Smooth muscle cell (in vitro differentiated cells): ENCODE measurements around the gene RNF10. TPM values are rescaled to one million over a fixed set of nuclear protein-coding genes. Genes with fewer than 3 reads are reported as not detected.
"Not testable (repeated sequence)": the region's sequence is repeated elsewhere in the genome, so short reads cannot be mapped to it uniquely, and the experiment has no call there.

Experiments
- DNase-seq: peaks from one replicate; lab custom pipeline; 2025; ENCODE audit not compliant: unreplicated experiment; lab: John Stamatoyannopoulos, UW
- H2AFZ ChIP-seq: fragments of 200-600 bp; sonication (generic); 2 replicates; pipeline ENCODE4 v1.6.0; 2016; ENCODE audit warnings: antibody characterized with exemption, low read depth, mild to moderate bottlenecking
- H3F3A ChIP-seq: fragments of 200-600 bp; sonication (generic); 2 replicates; pipeline ENCODE4 v1.6.0; 2017; ENCODE audit warnings: antibody characterized with exemption, low read depth
- H3K27ac ChIP-seq: fragments of 200-600 bp; sonication (generic); 2 replicates; pipeline ENCODE4 v1.5.1; 2016; ENCODE audit warnings: low read depth, mild to moderate bottlenecking
- H3K27me3 ChIP-seq: fragments of 200-600 bp; sonication (generic); 2 replicates; pipeline ENCODE4 v1.6.1; 2016; ENCODE audit warnings: low read depth, mild to moderate bottlenecking
- H3K36me3 ChIP-seq: fragments of 200-600 bp; sonication (generic); 2 replicates; pipeline ENCODE4 v1.5.1; 2016; ENCODE audit warnings: low read depth
- H3K4me1 ChIP-seq: fragments of 200-600 bp; sonication (generic); 2 replicates; pipeline ENCODE4 v1.5.1; 2016; ENCODE audit warnings: low read depth
- H3K4me2 ChIP-seq: fragments of 200-600 bp; sonication (generic); 2 replicates; pipeline ENCODE4 v1.6.0; 2016; ENCODE audit warnings: mild to moderate bottlenecking
- H3K4me3 ChIP-seq: fragments of 200-600 bp; sonication (generic); 2 replicates; pipeline ENCODE4 v1.5.1; 2016; ENCODE audit warnings: mild to moderate bottlenecking
- H3K79me2 ChIP-seq: fragments of 200-600 bp; sonication (generic); 2 replicates; pipeline ENCODE4 v1.6.0; 2016; ENCODE audit warnings: low read depth, mild to moderate bottlenecking
- H3K9ac ChIP-seq: fragments of 200-600 bp; sonication (generic); 2 replicates; pipeline ENCODE4 v1.6.0; 2016; ENCODE audit warnings: low read depth
- H3K9me3 ChIP-seq: fragments of 200-600 bp; sonication (generic); replicated peaks from 2 replicates; pipeline ENCODE4 v1.5.1; 2016; ENCODE audit warnings: low read depth
- H4K20me1 ChIP-seq: fragments of 200-600 bp; sonication (generic); 2 replicates; pipeline ENCODE4 v1.6.0; 2016; ENCODE audit warnings: low read depth
- WGBS: methylation state at CpG from one replicate; pipeline ENCODE4 v1.1.7; 2016; ENCODE audit warnings: low lambda C conversion rate; 5-methylcytosine and 5-hydroxymethylcytosine counted together
- polyA plus RNA-seq: library from polyadenylated mRNA; unstranded; fragments of >200 nt; fragmentation: Nextera tagmentation; extraction: Ambion mirVana; gene quantifications from 2 replicates; pipeline ENCODE4 v1.2.1, GENCODE V29; 2016
- total RNA-seq: library from RNA; depleted of rRNA; stranded (reverse); fragments of >200 nt; gene quantifications from 2 replicates; pipeline ENCODE4 v1.2.3, GENCODE V29; 2014
- TF ChIP-seq, protein P1 (sequence below): fragments of 200-600 bp; sonication (generic); IDR thresholded peaks from 2 replicates; pipeline ENCODE4 v1.5.1; 2017; ENCODE audit warnings: borderline replicate concordance, mild to moderate bottlenecking, antibody characterized with exemption; ENCODE audit not compliant: insufficient read depth, poor library complexity, severe bottlenecking

Gene RNF10
- total and polyA plus RNA-seq, 2 experiments from 2014 or later: 63.2 to 115 TPM

DNA sequence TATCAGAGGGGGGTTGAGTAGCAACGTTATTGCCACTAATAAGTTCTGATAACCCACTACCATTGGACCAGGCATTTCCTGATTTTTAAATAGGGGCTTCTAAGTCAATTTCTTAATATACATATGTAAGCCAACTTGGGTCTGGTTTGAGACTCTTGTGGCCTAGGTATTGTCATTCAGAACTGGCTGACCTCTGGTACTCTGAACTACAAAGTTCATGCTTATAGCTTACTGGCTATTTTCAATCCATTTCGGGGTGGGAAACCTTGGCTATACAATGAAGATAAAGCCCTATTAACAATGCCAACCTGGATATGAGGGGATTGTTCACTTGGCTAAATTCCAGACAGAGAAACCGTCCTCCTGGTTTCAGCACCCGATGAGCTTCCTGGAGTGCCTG lies 29.6 kb upstream of the RNF10 start:
- Histone ChIP-seq H4K20me1 (no peaks in the 10 kb centered on the region), H2AFZ (no peak overlapping the region), H3K9me3 (no peaks in the 10 kb centered on the region), H3K27ac (no peak overlapping the region), H3K4me2 (no peak overlapping the region), H3F3A (no peaks in the 10 kb centered on the region), H3K27me3 (no peaks in the 10 kb centered on the region), H3K79me2 (no peaks in the 10 kb centered on the region), H3K9ac (no peak overlapping the region), H3K36me3 (peaks cover 10% of the 10 kb centered on the region), H3K4me1 (no peaks in the 10 kb centered on the region), H3K4me3 (no peak overlapping the region)
- DNase-seq: no peak
- TF ChIP-seq, protein P1, sequence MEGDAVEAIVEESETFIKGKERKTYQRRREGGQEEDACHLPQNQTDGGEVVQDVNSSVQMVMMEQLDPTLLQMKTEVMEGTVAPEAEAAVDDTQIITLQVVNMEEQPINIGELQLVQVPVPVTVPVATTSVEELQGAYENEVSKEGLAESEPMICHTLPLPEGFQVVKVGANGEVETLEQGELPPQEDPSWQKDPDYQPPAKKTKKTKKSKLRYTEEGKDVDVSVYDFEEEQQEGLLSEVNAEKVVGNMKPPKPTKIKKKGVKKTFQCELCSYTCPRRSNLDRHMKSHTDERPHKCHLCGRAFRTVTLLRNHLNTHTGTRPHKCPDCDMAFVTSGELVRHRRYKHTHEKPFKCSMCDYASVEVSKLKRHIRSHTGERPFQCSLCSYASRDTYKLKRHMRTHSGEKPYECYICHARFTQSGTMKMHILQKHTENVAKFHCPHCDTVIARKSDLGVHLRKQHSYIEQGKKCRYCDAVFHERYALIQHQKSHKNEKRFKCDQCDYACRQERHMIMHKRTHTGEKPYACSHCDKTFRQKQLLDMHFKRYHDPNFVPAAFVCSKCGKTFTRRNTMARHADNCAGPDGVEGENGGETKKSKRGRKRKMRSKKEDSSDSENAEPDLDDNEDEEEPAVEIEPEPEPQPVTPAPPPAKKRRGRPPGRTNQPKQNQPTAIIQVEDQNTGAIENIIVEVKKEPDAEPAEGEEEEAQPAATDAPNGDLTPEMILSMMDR: no peak
- 87% methylated on average over 4 of the region's 4 CpGs for WGBS

GRCh38 chr12:120508537-120508936 lies 25.6 kb upstream of the RNF10 start:
- no peaks in the 10 kb centered on the region for H3K27me3 ChIP-seq
- no peak overlapping the region for H3K4me3 ChIP-seq
- no peaks in the 10 kb centered on the region for H3K79me2 ChIP-seq
- no peaks in the 10 kb centered on the region for H4K20me1 ChIP-seq
- DNase-seq: no peak
- H2AFZ ChIP-seq: no peak overlapping the region
- WGBS: 98% methylated on average over 8 of the region's 8 CpGs
- peaks cover 4% of the 10 kb centered on the region for H3K36me3 ChIP-seq
- H3F3A ChIP-seq: no peaks in the 10 kb centered on the region
- no peaks in the 10 kb centered on the region for H3K9me3 ChIP-seq
- H3K27ac ChIP-seq: no peak overlapping the region
- H3K9ac ChIP-seq: no peak overlapping the region
- no peak overlapping the region for H3K4me2 ChIP-seq
- no peaks in the 10 kb centered on the region for H3K4me1 ChIP-seq
- TF ChIP-seq, protein P1: no peak

DNA sequence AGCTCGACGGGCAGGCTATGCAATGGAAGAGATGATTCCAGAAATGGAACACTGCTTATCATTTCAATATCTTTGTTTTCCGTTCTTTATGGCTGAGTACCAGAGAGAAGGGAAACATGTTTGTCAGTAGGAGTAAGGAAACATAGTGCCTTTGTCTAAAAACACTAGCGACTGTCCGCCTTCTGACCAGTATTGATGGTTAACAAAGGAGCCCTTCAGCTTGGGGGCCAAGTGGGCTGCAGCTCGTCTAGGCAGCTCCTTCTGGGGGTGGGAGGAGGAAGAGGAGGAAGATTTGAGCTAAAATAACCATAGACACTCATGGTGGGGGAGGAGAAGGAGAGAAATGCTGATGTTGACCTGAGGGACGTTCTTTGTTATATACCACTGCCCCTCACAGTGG lies 20.2 kb upstream of the RNF10 start:
- no peak for DNase-seq
- Histone ChIP-seq H3K27ac (no peak overlapping the region), H3K27me3 (no peaks in the 10 kb centered on the region), H3K4me3 (no peak overlapping the region), H3K9me3 (no peaks in the 10 kb centered on the region), H3K36me3 (no peaks in the 10 kb centered on the region), H3F3A (no peaks in the 10 kb centered on the region), H4K20me1 (no peaks in the 10 kb centered on the region), H3K4me1 (no peaks in the 10 kb centered on the region), H3K79me2 (no peaks in the 10 kb centered on the region), H3K4me2 (no peak overlapping the region), H3K9ac (no peak overlapping the region), H2AFZ (no peak overlapping the region)
- 95% methylated on average over 7 of the region's 7 CpGs for WGBS
- TF ChIP-seq, protein P1: no peak

GRCh38 chr12:120515496-120515895 lies 18.7 kb upstream of the RNF10 start:
- Histone ChIP-seq H2AFZ (no peak overlapping the region), H3K4me2 (no peak overlapping the region), H3K9ac (no peak overlapping the region), H3K27me3 (no peaks in the 10 kb centered on the region), H3F3A (no peaks in the 10 kb centered on the region), H3K4me1 (no peaks in the 10 kb centered on the region), H3K27ac (no peak overlapping the region), H3K4me3 (no peak overlapping the region), H3K36me3 (no peaks in the 10 kb centered on the region), H3K79me2 (no peaks in the 10 kb centered on the region), H3K9me3 (no peaks in the 10 kb centered on the region), H4K20me1 (no peaks in the 10 kb centered on the region)
- DNase-seq: no peak
- 93% methylated on average over 2 of the region's 2 CpGs for WGBS
- TF ChIP-seq, protein P1: no peak

- not testable (repeated sequence) for H3F3A ChIP-seq, H2AFZ ChIP-seq, H3K4me1 ChIP-seq, H3K4me2 ChIP-seq, H3K79me2 ChIP-seq, H3K4me3 ChIP-seq, H4K20me1 ChIP-seq, DNase-seq, H3K27ac ChIP-seq, H3K27me3 ChIP-seq, H3K9ac ChIP-seq, H3K9me3 ChIP-seq, H3K36me3 ChIP-seq
- WGBS: 94% methylated on average over 8 of the region's 8 CpGs
Measured at GRCh38 chr12:120519324-120519723, 14.8 kb upstream of the RNF10 start.
